NCI-H226 (cell line): ENCODE results near the gene MRPS5.
"Not testable (repeated sequence)": the region's sequence is repeated elsewhere in the genome, so short reads cannot be mapped to it uniquely, and the experiment has no call there.

Source experiments
- DNase-seq: peaks from one replicate; pipeline ENCODE4 v3.0.0-alpha.2; 2015

MRPS5 gene

DNA sequence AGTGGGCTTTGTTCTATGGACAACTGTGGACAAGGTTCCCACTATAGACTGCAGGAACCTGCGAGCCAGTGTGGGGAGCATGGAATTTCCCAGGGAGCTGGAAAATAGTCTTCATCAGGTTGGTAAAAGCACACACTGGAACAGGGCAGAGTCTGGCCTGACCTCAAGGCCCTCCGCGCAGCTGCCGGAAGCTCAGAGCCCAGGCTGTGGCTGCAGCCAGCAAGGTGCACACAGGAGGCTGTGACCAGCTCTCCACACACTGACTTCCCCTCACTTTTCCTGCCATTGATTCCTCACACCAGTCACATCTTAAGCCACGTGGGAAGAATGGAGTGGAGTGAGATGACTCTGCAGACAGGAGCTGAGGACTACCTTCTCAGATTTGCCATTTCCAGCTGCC, 77.0 kb downstream of the MRPS5 start:
- DNase-seq = no peak

DNA sequence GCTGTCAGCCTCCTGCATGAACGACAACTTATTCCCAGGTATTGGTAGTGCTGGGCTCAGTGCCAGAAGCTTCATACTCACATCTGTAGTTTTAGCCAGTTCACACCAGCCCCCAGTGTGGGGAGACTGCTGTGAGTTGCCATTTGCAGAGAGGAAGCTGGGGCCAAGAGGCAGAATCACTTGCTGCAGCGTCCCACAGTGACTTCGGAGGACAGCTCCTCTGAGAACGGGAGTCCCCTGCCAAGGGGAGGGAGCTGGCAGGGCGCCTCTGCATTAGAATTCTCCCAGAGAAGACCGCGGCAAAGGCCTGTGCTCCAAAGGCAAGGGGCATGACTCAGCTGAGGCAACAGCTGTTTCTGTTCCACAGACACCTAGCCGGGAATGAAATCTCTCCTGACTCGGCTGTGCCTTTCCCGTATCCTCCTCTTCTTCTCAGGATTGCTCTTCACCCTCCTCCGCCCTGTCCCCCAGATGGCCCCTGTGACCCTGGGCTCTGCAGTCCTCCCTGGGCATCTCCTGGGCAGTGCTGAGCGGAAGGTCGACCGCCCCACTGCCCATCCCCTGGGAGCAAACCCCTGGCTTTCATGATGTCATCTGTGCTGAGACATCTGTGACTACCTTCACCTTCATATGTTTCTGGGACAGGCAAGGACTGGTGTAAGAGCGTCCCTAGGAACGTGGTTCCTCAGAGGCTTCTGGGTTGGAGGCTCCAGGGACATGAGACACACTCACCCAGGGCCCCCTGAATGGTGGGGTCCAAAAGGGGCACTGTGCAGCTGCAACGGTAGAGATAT, 78.1 kb downstream of the MRPS5 start:
- DNase-seq = peak; percentile 48

- no peak for DNase-seq
These were observed 78.9 kb downstream of the MRPS5 start for GRCh38 chr2:95042472-95043271.

GRCh38 chr2:95041824-95042442, 79.7 kb downstream of the MRPS5 start:
- no peak for DNase-seq

DNA sequence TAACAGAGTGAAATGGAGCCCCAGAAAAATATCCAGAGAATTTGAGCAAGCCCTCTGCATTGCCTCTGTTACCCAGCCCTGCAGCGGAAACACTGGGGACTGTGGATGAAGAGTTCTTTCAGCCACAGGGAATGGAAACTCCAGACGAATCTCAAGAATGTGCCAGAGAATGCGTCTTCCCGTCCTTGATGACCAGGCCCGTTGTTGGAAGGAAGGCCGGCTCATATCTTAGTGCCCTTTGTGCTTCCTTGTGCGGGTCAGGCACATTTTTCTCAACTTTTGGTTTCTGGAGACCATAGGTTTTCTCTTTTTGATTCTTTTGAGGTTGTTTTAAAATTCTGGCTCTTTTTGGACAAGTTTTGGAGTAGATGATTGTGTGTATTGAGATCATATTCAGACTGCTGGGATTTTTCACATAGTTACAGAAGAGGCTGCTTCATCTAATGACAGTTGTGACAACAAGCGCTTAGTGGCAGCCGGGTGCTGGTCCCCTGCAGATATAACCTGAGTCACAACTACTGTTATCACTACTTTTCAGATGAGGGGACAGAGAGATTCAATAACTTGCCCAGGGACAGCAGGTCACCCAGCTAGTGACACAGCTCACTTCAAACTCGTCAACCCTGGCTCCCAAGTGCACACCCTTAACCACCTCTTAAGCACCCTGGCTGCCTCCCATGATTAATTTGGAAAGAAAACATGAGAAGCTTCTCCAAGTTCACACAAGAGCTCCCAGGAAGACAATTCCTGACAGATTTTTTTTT, 80.4 kb downstream of the MRPS5 start:
- no peak for DNase-seq

GRCh38 chr2:95040426-95040825, 81.2 kb downstream of the MRPS5 start:
- no peak for DNase-seq

DNA sequence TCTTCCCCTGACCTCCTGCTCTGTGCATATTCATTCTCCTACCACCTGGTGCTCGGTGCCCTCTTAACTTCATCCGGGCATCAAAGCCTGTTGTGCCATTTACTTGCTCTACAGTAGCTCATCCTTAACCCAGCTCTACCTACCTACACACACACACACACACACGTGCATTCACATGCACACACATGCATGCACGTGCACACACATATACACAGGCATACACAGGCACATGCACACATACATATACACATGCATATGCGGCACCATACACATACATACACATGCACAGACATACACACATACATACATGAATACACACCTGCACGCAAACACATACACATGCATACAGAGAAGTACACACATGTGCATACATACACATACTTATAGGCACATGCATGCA, 81.6 kb downstream of the MRPS5 start:
- DNase-seq = no peak

DNA sequence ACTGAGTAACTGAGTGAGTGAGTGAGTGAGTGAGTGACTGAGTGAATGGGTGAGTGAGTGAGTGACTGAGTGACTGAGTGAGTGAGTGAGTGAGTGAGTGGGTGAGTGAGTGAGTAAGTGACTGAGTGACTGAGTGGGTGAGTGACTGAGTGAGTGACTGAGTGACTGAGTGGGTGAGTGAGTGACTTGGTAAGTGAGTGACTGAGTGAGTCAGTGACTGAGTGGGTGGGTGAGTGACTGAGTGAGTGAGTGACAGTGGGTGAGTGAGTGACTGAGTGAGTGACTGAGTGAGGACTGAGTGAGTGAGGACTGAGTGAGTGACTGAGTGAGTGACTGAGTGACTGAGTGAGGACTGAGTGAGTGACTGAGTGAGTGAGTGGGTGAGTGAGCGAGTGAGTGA, 82.2 kb downstream of the MRPS5 start:
- no peak for DNase-seq

DNA sequence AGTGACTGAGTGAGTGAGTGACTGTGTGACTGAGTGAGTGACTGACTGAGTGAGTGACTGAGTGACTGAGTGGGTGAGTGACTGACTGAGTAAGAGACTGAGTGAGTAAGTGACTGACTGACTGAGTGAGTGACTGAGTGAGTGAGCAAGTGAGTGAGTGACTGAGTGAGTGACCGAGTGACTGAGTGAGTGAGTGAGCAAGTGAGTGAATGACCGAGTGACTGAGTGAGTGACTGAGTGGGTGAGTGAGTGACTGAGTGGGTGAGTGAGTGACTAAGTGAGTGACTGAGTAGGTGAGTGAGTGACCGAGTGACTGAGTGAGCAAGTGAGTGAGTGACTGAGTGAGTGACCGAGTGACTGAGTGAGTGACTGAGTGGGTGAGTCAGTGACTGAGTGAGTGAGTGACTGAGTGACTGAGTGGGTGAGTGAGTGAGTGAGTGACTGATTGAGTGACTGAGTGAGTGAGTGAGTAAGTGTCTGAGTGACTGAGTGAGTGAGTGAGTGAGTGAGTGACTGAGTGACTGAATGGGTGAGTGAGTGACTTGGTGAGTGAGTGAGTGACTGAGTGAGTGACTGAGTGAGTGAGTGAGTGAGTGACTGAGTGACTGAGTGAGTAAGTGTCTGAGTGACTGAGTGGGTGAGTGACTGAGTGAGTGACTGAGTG, 82.8 kb downstream of the MRPS5 start:
- DNase-seq = no peak

DNA sequence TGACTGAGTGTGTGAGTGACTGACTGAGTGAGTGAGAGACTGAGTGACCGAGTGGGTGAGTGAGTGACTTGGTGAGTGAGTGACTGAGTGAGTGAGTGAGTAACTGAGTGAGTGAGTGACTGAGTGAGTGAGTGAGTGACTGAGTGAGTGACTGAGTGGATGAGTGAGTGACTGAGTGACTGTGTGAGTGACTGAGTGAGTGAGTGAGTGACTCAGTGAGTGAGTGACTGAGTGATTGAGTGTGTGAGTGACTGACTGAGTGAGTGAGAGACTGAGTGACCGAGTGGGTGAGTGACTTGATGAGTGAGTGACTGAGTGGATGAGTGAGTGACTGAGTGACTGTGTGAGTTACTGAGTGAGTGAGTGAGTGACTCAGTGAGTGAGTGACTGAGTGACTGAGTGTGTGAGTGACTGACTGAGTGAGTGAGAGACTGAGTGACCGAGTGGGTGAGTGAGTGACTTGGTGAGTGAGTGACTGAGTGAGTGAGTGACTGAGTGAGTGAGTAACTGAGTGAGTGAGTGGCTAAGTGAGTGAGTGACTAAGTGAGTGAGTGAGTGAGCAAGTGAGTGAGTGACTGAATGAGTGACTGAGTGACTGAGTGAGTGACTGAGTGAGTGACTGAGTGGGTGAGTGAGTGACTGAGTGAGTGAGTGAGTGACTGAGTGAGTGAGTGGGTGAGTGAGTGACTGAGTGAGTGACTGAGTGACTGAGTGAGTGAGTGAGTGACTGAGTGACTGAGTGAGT, 83.6 kb downstream of the MRPS5 start:
- not testable (repeated sequence) for DNase-seq

DNA sequence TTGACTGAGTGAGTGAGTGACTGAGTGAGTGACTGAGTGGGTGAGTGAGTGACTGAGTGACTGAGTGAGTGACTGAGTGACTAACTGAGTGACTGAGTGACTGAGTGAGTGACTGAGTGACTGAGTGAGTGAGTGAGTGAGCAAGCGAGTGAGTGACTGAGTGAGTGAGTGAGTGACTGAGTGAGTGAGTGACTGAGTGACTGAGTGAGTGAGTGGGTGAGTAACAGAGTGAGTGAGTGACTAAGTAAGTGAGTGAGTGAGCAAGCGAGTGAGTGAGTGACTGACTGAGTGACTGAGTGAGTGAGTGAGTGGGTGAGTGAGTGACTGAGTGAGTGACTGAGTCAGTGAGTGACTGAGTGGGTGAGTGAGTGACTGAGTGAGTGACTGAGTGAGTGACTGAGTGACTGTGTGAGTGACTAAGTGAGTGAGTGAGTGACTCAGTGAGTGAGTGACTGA, 84.2 kb downstream of the MRPS5 start:
- DNase-seq = no peak

DNA sequence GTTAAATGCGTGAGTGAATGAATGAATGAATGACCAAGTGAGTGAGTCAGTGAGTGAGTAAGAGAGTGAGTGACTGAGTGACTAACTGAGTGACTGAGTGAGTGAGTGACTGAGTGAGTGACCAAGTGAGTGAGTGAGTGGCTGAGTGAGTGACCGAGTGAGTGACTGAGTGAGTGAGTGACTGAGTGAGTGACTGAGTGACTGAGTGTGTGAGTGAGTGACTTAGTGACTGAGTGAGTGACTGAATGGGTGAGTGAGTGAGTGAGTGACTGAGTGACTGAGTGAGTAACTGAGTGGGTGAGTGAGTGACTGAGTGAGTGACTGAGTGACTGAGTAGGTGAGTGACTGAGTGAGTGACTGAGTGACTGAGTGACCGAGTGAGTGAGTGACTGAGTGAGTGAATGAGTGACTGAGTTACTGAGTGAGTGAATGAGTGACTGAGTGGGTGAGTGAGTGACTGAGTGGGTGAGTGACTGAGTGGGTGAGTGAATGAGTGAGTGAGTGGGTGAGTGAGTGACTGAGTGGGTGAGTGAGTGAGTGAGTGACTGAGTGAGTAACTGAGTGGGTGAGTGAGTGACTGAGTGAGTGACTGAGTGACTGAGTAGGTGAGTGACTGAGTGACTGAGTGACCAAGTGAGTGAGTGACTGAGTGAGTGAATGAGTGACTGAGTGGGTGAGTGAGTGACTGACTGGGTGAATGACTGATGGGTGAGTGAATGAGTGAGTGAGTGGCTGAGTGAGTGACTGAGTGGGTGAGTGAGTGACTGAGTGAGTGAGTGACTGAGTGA, 84.8 kb downstream of the MRPS5 start:
- no peak for DNase-seq
